NCI-H748 (cell line): ENCODE data around the gene ANGEL2.
"Not testable (repeated sequence)": the region's sequence is repeated elsewhere in the genome, so short reads cannot be mapped to it uniquely, and the experiment has no call there.

Experiments used
- DNase-seq: peaks from one replicate; lab custom pipeline; 2025; ENCODE audit not compliant: unreplicated experiment; lab: John Stamatoyannopoulos, UW

Gene ANGEL2, protein sequence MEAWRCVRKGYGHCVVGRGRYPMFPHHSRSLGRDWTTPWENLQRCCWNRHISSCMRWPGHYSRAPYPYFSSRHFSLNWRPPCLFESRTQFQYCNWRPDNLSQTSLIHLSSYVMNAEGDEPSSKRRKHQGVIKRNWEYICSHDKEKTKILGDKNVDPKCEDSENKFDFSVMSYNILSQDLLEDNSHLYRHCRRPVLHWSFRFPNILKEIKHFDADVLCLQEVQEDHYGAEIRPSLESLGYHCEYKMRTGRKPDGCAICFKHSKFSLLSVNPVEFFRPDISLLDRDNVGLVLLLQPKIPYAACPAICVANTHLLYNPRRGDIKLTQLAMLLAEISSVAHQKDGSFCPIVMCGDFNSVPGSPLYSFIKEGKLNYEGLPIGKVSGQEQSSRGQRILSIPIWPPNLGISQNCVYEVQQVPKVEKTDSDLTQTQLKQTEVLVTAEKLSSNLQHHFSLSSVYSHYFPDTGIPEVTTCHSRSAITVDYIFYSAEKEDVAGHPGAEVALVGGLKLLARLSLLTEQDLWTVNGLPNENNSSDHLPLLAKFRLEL

DNA sequence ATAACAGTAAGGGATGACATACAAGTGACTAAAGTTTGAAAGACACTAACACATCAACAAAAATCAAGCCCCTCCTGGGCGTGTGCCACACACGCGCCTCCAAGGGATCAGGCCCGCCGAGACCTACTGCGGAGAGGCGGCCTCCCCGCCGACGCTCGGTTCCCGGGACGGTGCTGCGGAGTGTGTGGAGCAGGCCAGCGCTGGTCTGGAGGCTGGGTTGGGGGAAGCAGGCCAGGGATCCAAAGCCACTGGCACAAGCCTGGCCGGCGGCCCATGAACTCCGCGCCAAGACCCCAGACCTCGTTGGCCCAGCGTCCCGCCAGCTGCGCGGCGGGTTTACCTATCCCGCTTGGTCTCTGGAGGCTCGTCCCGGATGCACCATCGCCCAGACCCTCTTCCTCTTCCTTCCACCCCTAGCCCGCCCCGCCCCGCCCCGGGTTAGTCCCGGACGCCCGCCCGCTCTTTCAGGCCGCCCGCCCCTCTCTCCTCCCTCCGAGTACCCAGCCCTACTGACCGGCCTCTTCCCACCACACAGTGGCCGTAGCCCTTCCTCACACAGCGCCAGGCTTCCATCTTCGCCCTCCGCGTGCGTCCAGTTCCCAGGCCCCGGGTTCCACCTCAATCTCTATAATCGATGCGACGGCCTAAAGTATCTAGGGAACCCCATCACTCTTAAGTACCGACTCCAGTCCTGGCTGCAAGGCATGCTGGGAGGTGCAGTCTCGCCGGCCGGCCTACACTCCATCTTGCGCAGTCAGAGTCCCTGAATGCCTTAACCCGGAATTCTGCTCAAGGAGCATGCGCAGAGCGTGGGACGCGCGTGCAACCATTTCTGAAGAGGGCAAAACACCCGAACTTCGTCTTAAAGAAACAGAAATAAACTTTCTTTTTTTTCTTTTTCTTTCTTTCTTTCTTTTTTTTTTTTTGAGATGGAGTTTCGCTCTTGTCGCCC, at the start of gene ANGEL2:
Gene ANGEL2, minus strand, starts transcription at position 769 of the 952 bp plus-strand sequence. Its CDS starts 196 bp downstream, at position 573.
- peak; percentile 96 for DNase-seq

DNA sequence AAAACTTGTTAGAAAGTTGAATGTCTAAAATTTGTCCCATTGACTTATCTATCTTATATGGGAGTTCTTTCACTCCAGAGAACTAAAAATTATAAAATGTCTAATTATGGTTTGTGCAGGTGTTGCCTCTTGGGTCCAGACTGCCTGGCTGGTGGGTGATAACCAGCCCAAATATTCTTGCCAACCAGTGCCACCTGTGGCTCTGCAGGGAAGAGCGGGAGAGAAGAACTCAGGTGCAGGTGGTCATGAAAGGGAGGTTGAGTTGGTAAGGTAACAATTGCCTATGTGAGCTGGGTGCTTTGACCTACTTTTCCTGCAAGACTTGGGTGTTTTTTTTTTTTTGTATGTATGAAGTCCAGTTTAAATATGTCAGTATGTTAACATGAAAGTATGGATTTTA, 45.6 kb upstream of the ANGEL2 start:
- DNase-seq = peak; percentile 68

DNA sequence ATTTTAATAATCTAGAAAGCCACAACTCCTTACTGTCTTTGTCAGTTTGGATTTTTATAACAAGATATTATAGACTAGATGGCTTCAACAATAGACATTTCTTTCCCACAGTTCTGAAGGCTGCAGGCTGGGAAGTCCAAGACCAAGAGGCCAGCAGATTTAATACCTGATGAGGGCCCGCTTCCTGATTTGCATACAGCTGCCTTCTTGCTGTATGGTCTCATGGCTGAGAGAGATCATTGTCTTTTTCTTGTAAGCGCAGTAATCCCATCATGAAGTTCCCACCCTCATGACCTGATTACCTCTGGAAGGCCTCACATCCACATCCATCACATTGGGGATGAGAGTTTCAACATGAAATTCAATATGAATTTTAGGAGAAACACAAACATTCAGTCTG, 45.2 kb upstream of the ANGEL2 start:
- peak; percentile 93 for DNase-seq

DNA sequence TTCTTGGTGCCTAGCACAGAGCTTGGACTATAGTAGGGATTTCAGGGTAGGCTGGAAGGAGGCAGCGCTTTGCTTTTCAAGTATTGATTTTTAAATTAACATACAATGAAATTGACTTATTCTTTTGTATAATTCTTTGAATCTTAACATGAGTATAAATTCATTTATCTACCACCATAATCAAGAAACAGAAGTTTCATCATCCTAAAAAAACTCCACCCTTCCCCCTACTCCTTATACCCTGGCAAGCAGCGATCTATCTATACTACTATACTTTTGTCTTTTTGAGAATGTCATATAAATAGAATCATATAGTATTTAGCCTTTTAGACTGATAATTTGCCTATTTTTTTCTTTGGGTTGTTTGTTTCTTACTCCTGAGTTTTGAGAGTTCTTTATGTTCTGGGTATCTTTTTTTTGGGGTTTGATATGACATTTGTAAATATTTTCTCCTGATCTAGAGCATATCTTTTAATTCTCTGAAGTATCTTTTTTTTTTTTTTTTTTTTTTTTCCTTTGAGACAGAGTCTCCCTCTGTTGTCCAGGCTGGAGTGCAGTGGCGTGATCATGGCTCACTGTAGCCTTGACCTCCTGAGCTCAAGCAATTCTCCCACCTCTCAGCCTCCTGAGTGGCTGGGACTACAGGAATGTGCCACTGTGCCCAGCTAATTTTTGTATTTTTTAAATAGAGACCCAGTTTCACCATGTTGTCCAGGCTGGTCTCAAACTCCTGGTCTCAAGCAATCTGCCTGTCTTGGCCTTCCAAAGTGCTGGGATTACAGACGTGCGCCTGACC, 41.8 kb upstream of the ANGEL2 start:
- no peak for DNase-seq

DNA sequence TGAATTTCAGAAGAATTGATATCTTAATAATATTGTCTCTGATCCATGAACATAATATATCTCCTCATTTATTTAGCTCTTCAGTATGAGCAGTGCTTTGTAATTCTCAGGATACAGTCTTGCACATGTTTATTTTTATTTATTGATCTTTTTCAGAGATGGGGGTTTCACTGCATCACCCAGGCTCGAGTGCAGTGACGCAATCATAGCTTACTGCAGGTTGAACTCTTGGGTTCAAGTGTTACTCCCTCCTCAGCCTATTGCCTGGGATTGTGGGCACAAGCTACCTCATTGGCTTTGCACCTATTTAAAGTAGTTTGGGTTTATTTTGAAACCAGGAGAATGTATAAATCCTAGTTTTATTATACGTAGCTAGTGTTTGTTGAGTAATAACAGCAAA, 40.1 kb upstream of the ANGEL2 start:
- DNase-seq = no peak

DNA sequence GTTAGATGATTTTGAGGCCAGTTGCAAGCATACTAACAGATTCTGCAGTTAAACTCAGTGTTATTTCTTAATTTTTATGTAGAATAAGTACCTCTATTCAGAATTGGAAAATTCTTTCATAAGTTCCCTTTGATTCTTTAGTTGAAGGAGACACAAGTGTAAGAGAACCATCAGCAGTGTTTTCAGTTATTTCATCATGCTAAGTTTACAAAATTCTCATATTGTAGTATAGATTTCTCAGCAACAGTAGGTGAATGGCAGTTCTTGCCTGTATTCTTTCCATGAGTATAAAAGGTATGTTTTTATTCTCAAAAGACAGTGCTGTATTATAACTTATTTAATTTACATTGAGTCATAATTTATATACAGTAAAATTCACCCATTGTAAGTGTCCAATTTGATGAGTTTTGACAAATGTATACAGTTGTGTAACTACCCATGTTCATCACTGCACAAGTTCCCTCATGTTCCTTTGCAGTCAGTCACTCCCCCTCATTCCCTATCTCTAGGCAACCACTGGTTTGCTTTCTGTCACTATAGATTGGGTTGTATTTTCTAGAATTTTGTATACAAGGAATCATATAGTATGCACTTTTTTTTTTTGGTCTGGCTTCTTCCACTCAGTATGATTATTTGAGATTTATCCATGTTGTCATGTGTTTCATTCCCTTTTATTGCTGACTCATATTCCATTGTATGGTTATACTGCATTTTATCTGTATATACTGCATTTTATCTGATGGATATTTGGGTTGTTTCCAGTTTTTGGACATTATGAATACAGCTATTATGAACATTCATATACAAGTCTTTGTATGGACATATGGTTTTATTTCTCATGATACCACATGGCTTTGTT, 39.3 kb upstream of the ANGEL2 start:
- no peak for DNase-seq

DNA sequence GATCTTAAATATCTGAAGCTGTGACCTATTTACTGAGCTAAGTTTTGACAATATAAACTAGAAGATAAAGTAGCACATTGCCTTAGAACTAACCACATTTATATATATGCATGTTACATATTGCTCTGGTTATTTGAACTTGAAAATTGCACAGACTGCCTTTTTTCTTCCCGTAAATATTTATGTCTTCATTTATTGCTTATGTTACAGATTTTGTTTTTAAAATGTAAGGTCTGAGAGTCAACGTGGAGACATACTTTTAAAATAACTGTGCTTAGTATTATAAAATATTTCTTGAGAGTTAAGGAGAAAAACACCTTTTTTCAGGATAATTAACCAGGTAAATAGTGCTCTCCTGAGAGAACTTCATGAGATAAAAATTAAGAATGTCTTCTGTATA, 38.5 kb upstream of the ANGEL2 start:
- DNase-seq = no peak

DNA sequence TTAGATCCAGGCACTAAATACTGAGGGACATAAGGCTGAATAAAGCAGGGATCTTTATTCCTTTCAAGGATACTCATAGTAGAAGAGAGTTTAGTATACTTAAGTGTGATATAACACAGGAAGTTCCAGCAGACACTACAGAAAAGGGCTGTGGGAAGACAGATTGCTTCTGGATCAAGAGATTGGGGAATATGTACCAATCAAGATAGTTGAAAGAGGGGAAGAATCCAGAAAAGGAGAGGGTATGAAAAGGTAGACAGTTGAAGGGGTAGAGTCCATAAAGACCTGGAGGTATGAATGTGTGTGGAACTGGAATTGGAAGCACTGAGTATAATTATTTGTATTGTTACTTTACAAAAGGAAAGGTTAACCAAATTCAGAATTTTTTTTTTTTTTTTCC, 37.8 kb upstream of the ANGEL2 start:
- no peak for DNase-seq

DNA sequence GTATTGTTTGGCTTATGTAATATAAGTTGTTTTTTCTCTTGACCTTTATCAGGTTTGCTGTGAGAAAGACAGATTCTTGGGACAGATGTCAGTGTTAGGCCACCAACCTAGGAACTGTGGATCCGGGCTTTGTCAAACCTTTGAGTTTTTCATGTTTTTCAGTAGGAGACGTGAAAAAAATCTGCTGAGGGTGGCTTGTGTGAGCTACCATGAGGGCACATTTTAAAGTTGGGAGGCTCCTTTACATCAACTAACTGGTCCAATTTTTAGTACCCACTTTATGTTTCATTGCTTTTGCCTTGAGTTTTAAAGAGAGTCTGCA, 36.2 kb upstream of the ANGEL2 start:
- no peak for DNase-seq

DNA sequence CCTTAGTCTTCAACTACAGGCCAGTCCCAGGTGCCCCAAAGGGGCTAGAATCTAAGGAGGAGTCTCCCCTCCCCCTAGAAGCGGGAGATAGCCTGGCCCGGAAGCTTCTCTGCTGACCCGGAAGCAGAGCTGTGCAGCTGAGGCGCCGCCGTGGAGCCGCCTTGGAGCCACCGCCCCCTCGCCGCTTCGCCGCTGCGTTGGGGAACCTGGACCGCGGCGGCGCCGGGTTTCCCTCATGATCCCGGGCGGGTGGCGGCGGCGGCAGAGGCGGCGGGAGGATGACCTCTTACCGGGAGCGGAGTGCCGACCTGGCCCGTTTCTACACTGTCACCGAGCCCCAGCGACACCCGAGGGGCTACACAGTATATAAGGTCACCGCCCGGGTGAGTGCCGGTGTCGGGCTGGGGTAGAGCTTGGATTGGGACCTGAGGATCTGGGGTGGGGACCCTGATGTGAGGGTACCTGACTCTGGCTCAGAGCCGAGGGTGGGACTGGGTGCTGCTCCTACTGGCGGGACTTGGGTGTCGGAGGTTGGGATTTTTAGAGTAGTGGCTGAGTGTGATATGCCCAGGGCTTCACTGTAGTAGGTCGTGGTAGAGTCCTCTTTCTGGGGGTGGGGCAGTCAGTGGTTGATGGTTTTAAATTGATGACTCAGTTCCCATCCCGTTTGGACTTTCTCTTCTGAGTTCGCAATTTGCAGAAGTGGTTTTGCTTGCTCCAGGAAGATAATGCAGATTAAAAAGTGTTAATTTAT, 35.6 kb upstream of the ANGEL2 start, which contains the start of gene RPS6KC1:
Gene RPS6KC1, plus strand, starts transcription at position 115 of the 754 bp plus-strand sequence. Its CDS starts 164 bp downstream, at position 279.
- DNase-seq = peak; percentile 86

DNA sequence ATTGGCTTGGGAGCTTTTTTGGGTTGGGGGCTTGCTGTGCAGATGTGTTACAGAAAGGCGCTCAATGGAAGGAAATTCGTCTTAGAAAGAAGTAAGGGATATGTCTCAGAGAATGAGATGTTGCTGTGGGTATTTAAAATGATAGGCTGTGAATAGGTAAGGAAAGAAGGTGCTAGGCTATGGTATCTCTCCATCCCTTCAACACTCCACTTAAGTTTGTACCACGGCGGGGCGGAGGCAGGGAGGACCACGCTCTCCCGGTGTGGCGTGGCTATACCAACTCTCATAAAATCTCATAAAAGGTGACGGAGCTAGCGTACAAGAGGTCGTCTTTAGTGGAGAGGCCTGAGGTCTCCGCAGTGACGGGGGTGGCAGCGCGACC, 35.1 kb upstream of the ANGEL2 start:
- DNase-seq = no peak

DNA sequence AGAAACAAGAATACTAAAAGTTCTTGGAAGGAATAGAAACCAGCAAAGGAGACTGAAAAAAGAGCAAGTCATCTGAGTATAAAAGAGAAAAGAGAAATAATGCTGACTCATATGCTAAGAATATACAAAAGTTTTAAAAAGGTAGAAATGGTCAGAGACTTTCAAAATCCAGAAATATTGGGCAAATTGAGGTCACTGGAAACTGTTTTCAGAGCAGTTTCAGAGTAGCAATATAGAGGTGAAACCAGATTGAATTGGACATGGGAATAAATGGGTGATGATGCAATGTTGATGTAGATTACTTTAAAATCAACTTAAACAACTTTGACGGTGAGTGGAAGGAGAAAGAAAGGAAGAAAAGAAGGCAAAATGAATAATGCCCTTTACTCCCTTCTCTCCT, 33.6 kb upstream of the ANGEL2 start:
- DNase-seq = no peak

DNA sequence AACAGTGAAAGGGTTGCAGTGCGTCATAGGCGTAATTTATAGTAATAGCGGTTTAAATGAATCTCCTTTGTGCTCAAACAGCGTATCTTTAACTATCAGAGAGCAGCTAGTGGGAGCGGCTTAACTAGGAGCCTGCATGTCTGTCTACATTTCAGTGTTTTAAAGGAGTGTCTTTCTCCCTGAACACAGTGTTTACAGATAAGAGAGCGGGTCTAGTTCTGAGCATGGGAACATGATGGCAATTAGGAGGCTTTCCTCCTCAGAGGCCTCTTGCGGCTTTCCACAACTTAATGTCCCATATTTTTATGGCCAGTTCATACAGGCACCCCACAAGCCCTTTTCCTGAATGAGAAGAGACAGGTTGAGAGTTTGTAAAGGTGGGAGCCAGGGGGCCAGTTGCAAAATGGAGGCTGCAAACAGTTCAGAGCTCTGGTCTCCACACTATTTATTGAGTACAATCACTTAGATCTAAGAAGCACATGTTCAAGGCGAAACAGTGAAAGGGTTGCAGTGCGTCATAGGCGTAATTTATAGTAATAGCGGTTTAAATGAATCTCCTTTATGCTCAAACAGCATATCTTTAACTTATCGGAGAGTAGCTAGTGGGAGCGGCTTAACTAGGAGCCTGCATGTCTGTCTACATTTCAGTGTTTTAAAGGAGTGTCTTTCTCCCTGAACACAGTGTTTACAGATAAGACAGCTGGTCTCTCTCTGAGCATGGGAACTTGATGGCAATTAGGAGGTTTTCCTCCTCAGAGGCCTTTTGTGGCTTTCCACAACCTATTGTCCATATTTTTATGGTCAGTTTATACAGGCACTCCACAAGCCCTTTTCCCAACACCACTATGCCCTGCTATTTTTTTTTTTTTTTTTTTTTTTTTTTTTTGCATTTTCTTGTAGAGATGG, 29.9 kb upstream of the ANGEL2 start:
- peak; percentile 66 for DNase-seq

DNA sequence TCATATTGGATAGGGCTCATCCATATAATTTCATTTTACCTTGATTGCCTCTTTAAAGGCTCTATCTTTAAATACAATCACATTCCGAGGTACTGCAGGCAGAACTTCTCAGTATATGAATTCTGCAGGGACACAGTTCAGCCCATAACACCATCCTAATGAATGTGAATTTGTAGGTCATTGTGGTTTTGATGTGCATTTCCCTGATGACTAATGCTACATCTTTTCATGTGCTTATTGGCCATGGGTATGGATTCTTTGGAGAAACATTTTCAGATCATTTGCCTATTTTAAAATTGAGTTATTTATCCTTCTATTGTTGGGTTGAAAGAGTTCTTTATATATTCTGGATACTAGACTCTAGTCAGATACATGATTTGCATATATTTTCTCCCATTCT, 25.8 kb upstream of the ANGEL2 start:
- DNase-seq = no peak

DNA sequence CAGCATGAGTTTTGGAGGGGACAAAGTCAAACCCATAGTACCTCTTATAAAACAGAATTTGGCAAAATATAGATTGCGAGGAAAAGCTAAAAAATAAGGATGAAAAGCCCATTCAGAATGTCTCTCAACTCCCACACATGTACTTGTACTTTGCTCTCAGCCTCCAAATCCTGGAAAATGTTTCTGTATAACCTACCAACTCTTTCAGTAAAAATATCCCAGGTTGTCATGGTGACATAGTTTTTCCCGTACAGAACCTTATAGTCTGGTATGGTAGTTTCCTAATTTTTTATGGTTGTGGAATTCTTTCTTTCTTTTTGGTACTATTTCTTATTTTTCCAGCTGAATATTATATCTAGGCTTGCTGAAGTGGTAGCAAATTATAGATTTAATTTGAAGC, 19.9 kb upstream of the ANGEL2 start:
- no peak for DNase-seq

DNA sequence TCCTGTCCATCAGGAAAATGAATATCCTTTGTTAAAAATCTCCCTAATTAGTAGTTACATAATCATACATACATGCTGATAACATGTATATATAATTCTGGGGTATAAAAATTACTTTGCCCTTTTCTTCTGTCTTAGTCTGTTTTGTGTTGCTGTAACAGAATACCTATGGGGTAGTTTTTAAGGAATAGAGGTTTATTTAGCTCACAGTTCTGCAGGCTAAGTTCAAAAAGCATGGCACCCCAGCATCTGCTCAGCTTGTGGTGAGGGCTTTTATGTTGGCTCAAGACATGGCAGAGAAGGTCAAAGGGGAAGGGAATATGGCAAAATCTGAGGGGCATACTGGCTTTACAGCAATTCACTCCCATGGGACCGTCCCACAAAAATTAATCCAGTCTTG, 19.0 kb upstream of the ANGEL2 start:
- no peak for DNase-seq

DNA sequence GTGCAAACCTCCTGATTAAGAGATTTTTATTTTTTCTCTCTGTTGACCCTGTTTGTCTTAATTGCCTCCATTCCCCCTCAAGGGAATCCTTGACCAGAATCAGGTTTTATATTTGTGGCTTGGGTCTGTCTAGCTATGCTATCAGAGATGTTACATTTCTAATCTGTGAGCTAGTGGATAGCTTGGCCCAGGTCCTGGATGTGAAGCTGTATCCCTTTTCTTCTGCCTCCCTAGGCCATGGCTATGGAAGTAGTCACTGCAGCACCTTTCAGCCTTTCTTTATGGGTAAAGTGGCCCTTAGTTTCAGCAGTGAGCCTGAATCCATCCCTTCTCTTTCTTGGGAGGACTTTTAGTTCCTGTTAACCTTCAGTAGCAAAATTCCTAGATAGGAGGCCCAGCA, 17.0 kb upstream of the ANGEL2 start:
- no peak for DNase-seq

DNA sequence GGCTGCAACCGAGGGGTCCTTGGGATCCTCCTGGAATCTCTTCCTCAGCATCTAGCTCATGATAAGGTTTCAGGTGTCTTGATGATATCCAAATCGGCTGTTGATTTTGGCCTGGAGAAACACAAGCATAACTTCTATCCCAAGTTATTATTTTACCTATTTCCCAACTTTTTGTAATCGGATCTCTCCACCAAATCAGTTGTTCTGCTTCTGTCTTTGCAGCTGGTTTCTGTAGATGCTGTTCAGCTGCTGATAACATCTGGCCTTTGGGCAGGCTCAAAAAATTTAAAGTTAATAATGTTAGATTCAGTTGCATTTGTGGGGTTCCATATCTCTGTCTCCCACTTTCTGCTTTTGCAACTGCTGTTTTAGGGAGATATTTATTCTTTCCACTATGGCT, 11.4 kb upstream of the ANGEL2 start:
- DNase-seq = not testable (repeated sequence)
